Kidney (tissue), 14 donors: ENCODE data around the gene HDGF. TPM values are rescaled to one million over a fixed set of nuclear protein-coding genes. Genes with fewer than 3 reads are reported as not detected.

Experiments used
- DNase-seq, 5 donors: peaks; one replicate each; pipeline ENCODE4 v3.0.0-alpha.2; 2013 to 2020
- FAIRE-seq: peaks from 2 replicates; lab custom pipeline; 2012; peaks lifted over from hg19 to GRCh38; lab: Jason Lieb, UNC
- H3K27ac ChIP-seq, 2 donors: one replicate each; pipeline ENCODE4 v1.7.0; 2013; ENCODE audit warnings: low read depth in 2 of 2, low read length in 2 of 2, inconsistent platforms in 1 of 2
- H3K27me3 ChIP-seq: one replicate; pipeline ENCODE4 v1.7.1; 2013; ENCODE audit warnings: low read length, inconsistent platforms; ENCODE audit not compliant: control insufficient read depth, insufficient read depth
- H3K36me3 ChIP-seq, 3 donors: one replicate each; pipeline versions ENCODE4 v1.7.0 to v1.7.1; 2013; ENCODE audit warnings: low read length in 3 of 3, control low read depth in 1 of 3, inconsistent platforms in 1 of 3; ENCODE audit not compliant: insufficient read depth in 3 of 3, control insufficient read depth in 2 of 3
- H3K4me1 ChIP-seq, 3 donors: one replicate each; pipeline versions ENCODE4 v1.7.0 to v1.7.1; 2013; ENCODE audit warnings: low read length in 3 of 3, inconsistent platforms in 1 of 3, low read depth in 1 of 3; ENCODE audit not compliant: control insufficient read depth in 2 of 3, insufficient read depth in 2 of 3
- H3K4me3 ChIP-seq, 3 donors: one replicate each; pipeline versions ENCODE4 v1.7.0 to v1.8.1; 2013; ENCODE audit warnings: low read length in 3 of 3, control low read depth in 1 of 3, inconsistent platforms in 1 of 3
- H3K9ac ChIP-seq, 3 donors: one replicate each; pipeline versions ENCODE4 v1.7.0 to v1.7.1; 2013; ENCODE audit warnings: low read length in 3 of 3, control low read depth in 1 of 3, inconsistent platforms in 1 of 3
- H3K9me3 ChIP-seq, 3 donors: one replicate each; pipeline versions ENCODE4 v1.7.0 to v1.7.1; 2013; ENCODE audit warnings: low read length in 3 of 3, control low read depth in 1 of 3, inconsistent platforms in 1 of 3; ENCODE audit not compliant: control insufficient read depth in 2 of 3, insufficient read depth in 1 of 3
- CTCF ChIP-seq: IDR thresholded peaks from 3 replicates; pipeline ENCODE4 v1.5.1; 2012; ENCODE audit warnings: mild to moderate bottlenecking, moderate library complexity, borderline replicate concordance; ENCODE audit not compliant: insufficient read depth; ENCODE audit errors: extremely low read depth
- intact Hi-C: fragments of 100-400 bp; cut with DNase I; formaldehyde crosslinking; loops from one replicate; pipeline ENCODE4 v1.11.1; 2022
- polyA plus RNA-seq: library from polyadenylated mRNA; stranded (reverse); fragments of 350-450 nt; fragmentation: Illumina TruSeq; extraction: RNeasy Lipid Tissue Mini Kit (QIAGEN cat#74804); gene quantifications from one replicate; pipeline ENCODE4 v1.2.3, GENCODE V29; 2014; ENCODE audit warnings: low read depth, low replicate concordance; ENCODE audit not compliant: insufficient read depth
- total RNA-seq: library from RNA; stranded (reverse); fragmentation: NEBNext Ultra II Directional; extraction: Animal tissue kit (Norgen Biotek cat#: 25700); gene quantifications from one replicate; pipeline ENCODE4 v1.2.1, GENCODE V29; 2021
- donor health status: control.
- donor health status: control.
- donor health status: control.
- donor health status: control.
- donor health status: control.
- donor health status: DM: yes; HTN: yes; CAD: no.
- donor health status: Normal renal cell carcinoma (clear cell type).

HDGF gene
- total and polyA plus RNA-seq, 2 donors from 2014 or later = 198 to 206 TPM

- Histone ChIP-seq H3K36me3 (peaks cover 0 to 7% (median 6%) of the 10 kb centered on the region in 3 donors), H3K4me1 (peaks cover 0 to 19% (median 11%) of the 10 kb centered on the region in 3 donors), H3K27ac (no peak overlapping the region), H3K9me3 (no peaks in the 10 kb centered on the region), H3K4me3 (no peak overlapping the region), H3K9ac (peak overlapping the region in 1 of 3 donors; percentile 20), H3K27me3 (no peaks in the 10 kb centered on the region)
- intact Hi-C loops = no loop called here
- DNase-seq (no peak), FAIRE-seq (no peak)
- no peak for TF ChIP-seq CTCF
These were observed 20.7 kb upstream of the HDGF start for GRCh38 chr1:156772222-156772621.

GRCh38 chr1:156768610-156769295 lies 17.3 kb upstream of the HDGF start:
- no peak for TF ChIP-seq CTCF
- no peak overlapping the region for H3K27ac ChIP-seq
- H3K4me1 ChIP-seq = peaks cover 0 to 26% (median 19%) of the 10 kb centered on the region in 3 donors
- DNase-seq (no peak), FAIRE-seq (no peak)
- peaks cover 0 to 7% (median 6%) of the 10 kb centered on the region in 3 donors for H3K36me3 ChIP-seq
- peak overlapping the region; percentile 81 to 98 (median 96) for H3K4me3 ChIP-seq
- H3K27me3 ChIP-seq = no peaks in the 10 kb centered on the region
- no peaks in the 10 kb centered on the region for H3K9me3 ChIP-seq
- intact Hi-C loops = no loop called here
- H3K9ac ChIP-seq = peak overlapping the region; percentile 85 to 99 (median 93)

DNA sequence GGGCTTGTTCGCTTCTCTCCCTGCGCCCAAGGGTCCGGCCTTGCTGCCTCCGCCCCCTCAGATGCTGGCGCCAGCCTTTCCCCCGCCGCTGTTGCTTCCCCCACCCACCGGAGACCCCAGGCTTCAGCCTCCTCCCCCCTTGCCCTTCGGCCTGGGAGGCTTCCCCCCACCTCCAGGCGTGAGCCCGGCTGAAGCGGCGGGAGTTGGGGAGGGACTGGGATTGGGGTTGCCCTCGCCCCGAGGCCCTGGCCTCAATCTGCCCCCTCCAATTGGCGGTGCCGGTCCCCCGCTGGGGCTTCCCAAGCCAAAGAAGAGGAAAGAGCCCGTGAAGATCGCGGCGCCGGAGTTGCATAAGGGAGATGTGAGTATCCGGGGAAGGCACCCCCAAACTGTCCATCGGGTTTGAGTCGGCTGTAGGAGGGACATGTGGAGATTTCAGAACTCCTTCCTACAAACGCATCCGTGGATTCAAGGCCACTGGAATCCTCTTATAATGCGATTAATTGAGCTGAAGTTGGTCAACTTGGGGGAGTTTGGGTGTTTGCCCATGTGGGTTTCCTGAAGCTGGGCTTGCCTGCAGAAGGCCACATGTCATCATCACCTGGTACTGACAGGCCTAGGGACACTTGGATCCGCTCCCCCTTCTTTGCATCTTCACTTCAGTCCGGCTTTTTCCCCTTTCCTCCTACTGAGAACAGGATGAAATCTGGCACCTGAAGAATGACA lies 16.6 kb upstream of the HDGF start:
- intact Hi-C loops = no loop called here
- DNase-seq (peak in 3 of 5 donors; percentile 61 to 90 (median 82)), FAIRE-seq (no peak)
- no peaks in the 10 kb centered on the region for H3K27me3 ChIP-seq
- no peak for TF ChIP-seq CTCF
- H3K27ac ChIP-seq = peak overlapping the region; percentile 94 to 96
- no peaks in the 10 kb centered on the region for H3K9me3 ChIP-seq
- H3K4me1 ChIP-seq = peaks cover 0 to 26% (median 19%) of the 10 kb centered on the region in 3 donors
- H3K9ac ChIP-seq = peak overlapping the region; percentile 85 to 99 (median 93)
- peaks cover 0 to 7% (median 6%) of the 10 kb centered on the region in 3 donors for H3K36me3 ChIP-seq
- peak overlapping the region; percentile 81 to 98 (median 96) for H3K4me3 ChIP-seq
